HepG2 (cell line): Measurements from ENCODE around the gene ABCA8. TPM values are rescaled to one million over a fixed set of nuclear protein-coding genes. Genes with fewer than 3 reads are reported as not detected.

Experiments
- ATAC-seq: fragments of 200-7000 bp; cut with Tn5 transposase; 3 replicates; pipeline ENCODE4 v1.9.1; 2020; ENCODE audit warnings: mild to moderate bottlenecking, moderate library complexity
- BruUV-seq: library from RNA; stranded (reverse); fragments of 400-500 nt; replicated peaks from 2 replicates; lab custom pipeline; 2021; lab: Mats Ljungman, UMichigan
- CTCF ChIA-PET: fragments of 300-600 bp; formaldehyde crosslinking; extraction: SDS; loops from one replicate; lab custom pipeline; 2021; ENCODE audit warnings: low total read pairs, inconsistent platforms, low intra/inter-chr PET ratio; lab: Yijun Ruan, JAX
- POLR2A ChIA-PET: fragments of 350-600 bp; sonication (Branson Sonifier 250); formaldehyde crosslinking; loops from one replicate; lab custom pipeline; 2020; ENCODE audit warnings: antibody characterized with exemption, inconsistent platforms; lab: Yijun Ruan, JAX
- DNase-seq: peaks from one replicate; pipeline ENCODE4 v3.0.0-alpha.2; 2015; ENCODE audit warnings: low spot score
- FAIRE-seq: peaks from 3 replicates; lab custom pipeline; 2011; peaks lifted over from hg19 to GRCh38; lab: Jason Lieb, UNC
- H2AFZ ChIP-seq: one replicate; pipeline ENCODE4 v1.6.1; 2011; ENCODE audit warnings: low read length, inconsistent platforms
- H3K27ac ChIP-seq: fragments of 300-600 bp; 3 replicates; pipeline ENCODE4 v1.8.0; 2011; ENCODE audit warnings: mixed run types, mild to moderate bottlenecking, mixed read lengths, low read length, inconsistent platforms; ENCODE audit not compliant: insufficient read depth; ENCODE audit errors: extremely low read length
- H3K27me3 ChIP-seq, 2 experiments: fragments of 200-600 bp in 1 of 2; 2 replicates in 1 of 2; 3 replicates in 1 of 2; pipeline versions ENCODE4 v1.6.0 to v1.8.0; 2011; ENCODE audit warnings: low read length in 2 of 2, mild to moderate bottlenecking in 2 of 2, moderate library complexity in 2 of 2, inconsistent platforms in 1 of 2; ENCODE audit not compliant: insufficient read depth in 2 of 2, control insufficient read depth in 1 of 2
- H3K36me3 ChIP-seq, 2 experiments: fragments of 200-600 bp in 1 of 2; replicated peaks in 1 of 2; 2 replicates in 1 of 2; 3 replicates in 1 of 2; pipeline versions ENCODE4 v1.5.1 to v1.8.0; 2011; ENCODE audit warnings: low read length in 2 of 2, inconsistent platforms in 1 of 2; ENCODE audit not compliant: insufficient read depth in 2 of 2, control insufficient read depth in 1 of 2
- H3K4me1 ChIP-seq: 2 replicates; pipeline ENCODE4 v1.5.1; 2012; ENCODE audit warnings: low read length, inconsistent platforms; ENCODE audit not compliant: insufficient read depth
- H3K4me2 ChIP-seq: 2 replicates; pipeline ENCODE4 v1.6.0; 2011; ENCODE audit warnings: low read depth, low read length, inconsistent platforms
- H3K4me3 ChIP-seq, 3 experiments: fragments of 200-600 bp in 1 of 3; sonication (generic), shearing (Covaris generic) in 1 of 3; replicated peaks in 1 of 3; 2 replicates each; pipeline ENCODE4 v1.5.1; 2011 to 2016; ENCODE audit warnings: low read length in 3 of 3, inconsistent platforms in 2 of 3, low read depth in 2 of 3, mild to moderate bottlenecking in 2 of 3, control low read depth in 1 of 3, mixed read lengths in 1 of 3; ENCODE audit not compliant: insufficient read depth in 1 of 3
- H3K79me2 ChIP-seq: one replicate; pipeline ENCODE4 v1.6.1; 2011; ENCODE audit warnings: low read length, inconsistent platforms; ENCODE audit not compliant: insufficient read depth
- H3K9ac ChIP-seq: 2 replicates; pipeline ENCODE4 v1.6.0; 2011; ENCODE audit warnings: mild to moderate bottlenecking, low read depth, low read length, inconsistent platforms; ENCODE audit not compliant: insufficient read depth
- H3K9me3 ChIP-seq: 2 replicates; pipeline ENCODE4 v1.5.1; 2012; ENCODE audit warnings: mild to moderate bottlenecking, low read length
- H4K20me1 ChIP-seq: 2 replicates; pipeline ENCODE4 v1.6.0; 2011; ENCODE audit warnings: inconsistent platforms, mild to moderate bottlenecking, low read length, moderate library complexity; ENCODE audit not compliant: insufficient read depth
- MYC ChIP-seq: sonication (generic); formaldehyde crosslinking; IDR thresholded peaks from 2 replicates; pipeline ENCODE4 v1.9.0; 2021; ENCODE audit warnings: missing genetic modification reagents, borderline replicate concordance
- POLR2AphosphoS5 ChIP-seq: IDR thresholded peaks from 2 replicates; pipeline ENCODE4 v1.6.1; 2012; ENCODE audit warnings: low read depth, low read length
- RARG ChIP-seq: sonication (generic); formaldehyde crosslinking; IDR thresholded peaks from 2 replicates; pipeline ENCODE4 v1.4.0; 2020; ENCODE audit warnings: low read depth, mild to moderate bottlenecking, missing genetic modification reagents
- SMAD9 ChIP-seq: sonication (generic); formaldehyde crosslinking; IDR thresholded peaks from 2 replicates; pipeline ENCODE4 v1.5.1; 2020; ENCODE audit warnings: mild to moderate bottlenecking, missing genetic modification reagents
- SNAI1 ChIP-seq: sonication (generic); formaldehyde crosslinking; IDR thresholded peaks from 2 replicates; pipeline ENCODE4 v1.5.0; 2020; ENCODE audit warnings: mild to moderate bottlenecking, missing genetic modification reagents, borderline replicate concordance
- ZKSCAN8 ChIP-seq: IDR thresholded peaks from 2 replicates; pipeline ENCODE4 v1.6.1; 2016; ENCODE audit warnings: borderline replicate concordance, missing genetic modification reagents, missing compliant biosample characterization
- ZNF12 ChIP-seq: sonication (generic); formaldehyde crosslinking; IDR thresholded peaks from 2 replicates; pipeline ENCODE4 v1.5.0; 2020; ENCODE audit warnings: missing genetic modification reagents
- ZNF33B ChIP-seq: sonication (generic); formaldehyde crosslinking; IDR thresholded peaks from 2 replicates; pipeline ENCODE4 v1.5.1; 2020; ENCODE audit warnings: mild to moderate bottlenecking, missing genetic modification reagents
- ZNF343 ChIP-seq: sonication (generic); formaldehyde crosslinking; IDR thresholded peaks from 2 replicates; pipeline ENCODE4 v1.4.0; 2020; ENCODE audit warnings: mild to moderate bottlenecking, missing genetic modification reagents
- ZNF383 ChIP-seq: sonication (generic); formaldehyde crosslinking; IDR thresholded peaks from 2 replicates; pipeline ENCODE4 v1.4.0; 2020; ENCODE audit warnings: missing genetic modification reagents, mild to moderate bottlenecking, borderline replicate concordance
- ZSCAN25 ChIP-seq: sonication (generic); formaldehyde crosslinking; IDR thresholded peaks from 2 replicates; pipeline ENCODE4 v1.8.0; 2022; ENCODE audit warnings: mild to moderate bottlenecking, missing genetic modification reagents
- WGBS: methylation state at CpG from one replicate; pipeline ENCODE4 v1.1.6; 2017; ENCODE audit warnings: low lambda C conversion rate; 5-methylcytosine and 5-hydroxymethylcytosine counted together
- in situ Hi-C: cut with HindIII; loops from 2 replicates; pipeline ENCODE4 v1.10.0; 2017; ENCODE audit warnings: low pct_unique_long_range_greater_than_20kb; ENCODE audit not compliant: extremely low pct_ligation_motif_present
- intact Hi-C: fragments of 100-400 bp; cut with micrococcal nuclease; formaldehyde crosslinking; loops from one replicate; pipeline ENCODE4 v1.10.0; 2022; ENCODE audit not compliant: unreplicated experiment
- polyA plus RNA-seq, 8 experiments: library from polyadenylated mRNA; depleted of rRNA in 3 of 8; stranded (reverse) in 7 of 8; unstranded in 1 of 8; fragments of >200 nt; fragmentation: Illumina TruSeq in 4 of 8; extraction: Trizol in 4 of 8; gene quantifications; 2 replicates each; pipeline versions ENCODE4 v1.2.1 to v1.2.3, GENCODE V29; 2011 to 2016; ENCODE audit warnings: low read depth in 4 of 8, missing spikeins in 1 of 8, mixed read lengths in 1 of 8; ENCODE audit not compliant: insufficient read depth in 1 of 8
- total RNA-seq, 5 experiments: library from RNA; depleted of rRNA; stranded (reverse); fragments of >200 nt; fragmentation: Illumina TruSeq; extraction: Trizol; gene quantifications; 2 replicates each; pipeline ENCODE4 v1.2.3, GENCODE V29; 2016; ENCODE audit warnings: low read depth in 1 of 5
- TF ChIP-seq, protein P1 (sequence below): sonication (generic); formaldehyde crosslinking; IDR thresholded peaks from 2 replicates; pipeline ENCODE4 v1.4.0; 2020; ENCODE audit warnings: mild to moderate bottlenecking, missing genetic modification reagents
- TF ChIP-seq, protein P2 (sequence below): IDR thresholded peaks from 2 replicates; pipeline ENCODE4 v1.6.1; 2012; ENCODE audit warnings: low read depth, low read length, improper control_type of control experiment
- TF ChIP-seq, protein P3 (sequence below): sonication (generic); formaldehyde crosslinking; IDR thresholded peaks from 2 replicates; pipeline ENCODE4 v1.8.0; 2022; ENCODE audit warnings: mild to moderate bottlenecking, missing genetic modification reagents, moderate library complexity

The ABCA8 gene
- total and polyA plus RNA-seq, 2 of the 13 experiments (the other 11 are each of a cell fraction or from before 2014, with no cell fraction given): 0.05 to 0.18 TPM

DNA sequence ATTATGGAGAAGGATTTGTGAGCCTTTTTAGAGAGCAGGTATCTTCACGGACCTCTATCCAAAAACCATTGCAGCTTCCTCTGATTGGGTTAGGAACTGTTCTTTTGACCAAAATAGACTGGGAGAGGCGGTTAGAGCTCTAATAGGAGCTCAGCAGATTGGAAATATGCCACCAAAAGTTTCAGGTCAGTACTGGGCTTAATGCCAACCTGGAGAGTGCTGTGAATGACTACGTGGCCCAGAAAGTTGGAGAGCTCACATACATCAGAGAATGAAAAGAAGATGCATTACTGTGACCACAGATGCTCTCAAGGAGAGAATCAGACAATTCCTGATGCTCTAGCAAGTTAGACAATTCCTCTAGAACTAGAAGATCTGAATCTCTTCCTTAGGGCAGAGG lies 86.5 kb downstream of the ABCA8 start:
- no peak for DNase-seq

More for the DNA sequence above, 86.5 kb downstream of the ABCA8 start:
- peak; percentile 27; the same call in 1 of the 3 replicates for ATAC-seq
- H2AFZ ChIP-seq: peak overlapping the region; percentile 67
- no peak overlapping the region; the same call in 1 of the 2 replicates for H3K4me2 ChIP-seq
- H3K79me2 ChIP-seq: no peaks in the 10 kb centered on the region
- 0 out of 2 replicates have a peak, but pooled peaks cover 6% of the 10 kb centered on the region for H3K4me1 ChIP-seq
- H3K27ac ChIP-seq: no peak overlapping the region
- POLR2A ChIA-PET: interaction anchor here (1.1 kb wide), 1 partner anchor 47 kb away, joined by 3 read pairs; no protein-coding TSS in a partner anchor
- BruUV-seq: no TSS peak
- no peak for FAIRE-seq
- in situ Hi-C loops: no loop called here
- H4K20me1 ChIP-seq: no peaks in the 10 kb centered on the region
- no peaks in the 10 kb centered on the region for H3K9me3 ChIP-seq
- no peaks in the 10 kb centered on the region for H3K36me3 ChIP-seq
- H3K9ac ChIP-seq: no peak overlapping the region
- no peak overlapping the region for H3K4me3 ChIP-seq
- CTCF ChIA-PET: no interaction called here
- TF ChIP-seq SMAD9 (no peak), RARG (CRISPR knock-in tag) (no peak), ZNF383 (CRISPR knock-in tag) (no peak), ZNF33B (no peak), ZKSCAN8 (no peak), ZSCAN25 (no peak), SNAI1 (CRISPR knock-in tag) (no peak), POLR2AphosphoS5 (no peak), ZNF12 (CRISPR knock-in tag) (no peak), ZNF343 (no peak), MYC (no peak)
- TF ChIP-seq, protein P1, sequence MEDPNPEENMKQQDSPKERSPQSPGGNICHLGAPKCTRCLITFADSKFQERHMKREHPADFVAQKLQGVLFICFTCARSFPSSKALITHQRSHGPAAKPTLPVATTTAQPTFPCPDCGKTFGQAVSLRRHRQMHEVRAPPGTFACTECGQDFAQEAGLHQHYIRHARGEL: no peak
- TF ChIP-seq, protein P2, sequence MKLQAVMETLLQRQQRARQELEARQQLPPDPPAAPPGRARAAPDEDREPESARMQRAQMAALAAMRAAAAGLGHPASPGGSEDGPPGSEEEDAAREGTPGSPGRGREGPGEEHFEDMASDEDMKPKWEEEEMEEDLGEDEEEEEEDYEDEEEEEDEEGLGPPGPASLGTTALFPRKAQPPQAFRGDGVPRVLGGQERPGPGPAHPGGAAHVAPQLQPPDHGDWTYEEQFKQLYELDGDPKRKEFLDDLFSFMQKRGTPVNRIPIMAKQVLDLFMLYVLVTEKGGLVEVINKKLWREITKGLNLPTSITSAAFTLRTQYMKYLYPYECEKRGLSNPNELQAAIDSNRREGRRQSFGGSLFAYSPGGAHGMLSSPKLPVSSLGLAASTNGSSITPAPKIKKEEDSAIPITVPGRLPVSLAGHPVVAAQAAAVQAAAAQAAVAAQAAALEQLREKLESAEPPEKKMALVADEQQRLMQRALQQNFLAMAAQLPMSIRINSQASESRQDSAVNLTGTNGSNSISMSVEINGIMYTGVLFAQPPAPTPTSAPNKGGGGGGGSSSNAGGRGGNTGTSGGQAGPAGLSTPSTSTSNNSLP: no peak
- TF ChIP-seq, protein P3, sequence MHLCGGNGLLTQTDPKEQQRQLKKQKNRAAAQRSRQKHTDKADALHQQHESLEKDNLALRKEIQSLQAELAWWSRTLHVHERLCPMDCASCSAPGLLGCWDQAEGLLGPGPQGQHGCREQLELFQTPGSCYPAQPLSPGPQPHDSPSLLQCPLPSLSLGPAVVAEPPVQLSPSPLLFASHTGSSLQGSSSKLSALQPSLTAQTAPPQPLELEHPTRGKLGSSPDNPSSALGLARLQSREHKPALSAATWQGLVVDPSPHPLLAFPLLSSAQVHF (CRISPR knock-in tag): no peak
- 0 out of 5 replicates have a peak, but pooled peaks cover 0 to 2% of the 10 kb centered on the region in 2 experiments for H3K27me3 ChIP-seq
- intact Hi-C loops: no loop called here
- 31% methylated on average over 3 of the region's 3 CpGs for WGBS
